BLaER1 treated with 17β-estradiol and CSF1 and Interleukin-3, amounts not matched to agents 10 nM and 100 nM (cell line): ENCODE data around the gene NHLRC4.
"Not testable (repeated sequence)": the region's sequence is repeated elsewhere in the genome, so short reads cannot be mapped to it uniquely, and the experiment has no call there.

ENCODE experiments used
- H3K27ac ChIP-seq, 11 experiments: shearing (Covaris generic); formaldehyde crosslinking; 2 replicates each; pipeline ENCODE4 v1.8.1; 2022
- H3K27me3 ChIP-seq, 11 experiments: shearing (Covaris generic); formaldehyde crosslinking; 2 replicates each; pipeline ENCODE4 v1.8.1; 2022
- H3K36me3 ChIP-seq, 11 experiments: shearing (Covaris generic); formaldehyde crosslinking; 2 replicates each; pipeline ENCODE4 v1.8.1; 2022
- H3K4me1 ChIP-seq, 10 experiments: shearing (Covaris generic); formaldehyde crosslinking; 2 replicates each; pipeline ENCODE4 v1.8.1; 2022
- H3K4me2 ChIP-seq, 11 experiments: shearing (Covaris generic); formaldehyde crosslinking; 2 replicates each; pipeline ENCODE4 v1.8.1; 2022
- H3K4me3 ChIP-seq, 10 experiments: shearing (Covaris generic); formaldehyde crosslinking; 2 replicates each; pipeline ENCODE4 v1.8.1; 2022
- H3K9ac ChIP-seq, 11 experiments: shearing (Covaris generic); formaldehyde crosslinking; 2 replicates each; pipeline ENCODE4 v1.8.1; 2022
- H3K9me3 ChIP-seq, 11 experiments: shearing (Covaris generic); formaldehyde crosslinking; replicated peaks in 1 of 11; 2 replicates each; pipeline ENCODE4 v1.8.1; 2022
- H4K20me1 ChIP-seq, 11 experiments: shearing (Covaris generic); formaldehyde crosslinking; 2 replicates each; pipeline ENCODE4 v1.8.1; 2022
- Cebpa-rat ChIP-seq, 11 experiments: shearing (Covaris generic); IDR thresholded peaks; 2 replicates each; pipeline ENCODE4 v1.8.1; 2022

The NHLRC4 gene

GRCh38 chr16:591892-592517 lies 25.2 kb downstream of the NHLRC4 start:
- H3K9me3 ChIP-seq, result no peaks in the 10 kb centered on the region
- H3K27ac ChIP-seq, result peak overlapping the region in 9 of 11 experiments; percentile 52 to 99 (median 84); a peak in 18 of 22 replicates
- TF ChIP-seq Cebpa-rat (IDR thresholded peaks at IDR 0.05), result no peak
- H3K4me2 ChIP-seq, result peak overlapping the region; percentile 89 to 100 (median 99)
- H4K20me1 ChIP-seq, result peaks cover 28 to 85% (median 63%) of the 10 kb centered on the region in 11 experiments; a peak in 19 of 22 replicates
- peak overlapping the region; percentile 28 to 98 (median 73); a peak in 20 of 22 replicates for H3K9ac ChIP-seq
- peaks cover 0 to 30% (median 8%) of the 10 kb centered on the region in 11 experiments; a peak in 10 of 22 replicates for H3K36me3 ChIP-seq
- H3K4me3 ChIP-seq, result peak overlapping the region in 7 of 10 experiments; percentile 31 to 97 (median 90); a peak in 10 of 20 replicates
- peaks cover 74 to 80% (median 79%) of the 10 kb centered on the region in 10 experiments for H3K4me1 ChIP-seq
- H3K27me3 ChIP-seq, result no peaks in the 10 kb centered on the region

DNA sequence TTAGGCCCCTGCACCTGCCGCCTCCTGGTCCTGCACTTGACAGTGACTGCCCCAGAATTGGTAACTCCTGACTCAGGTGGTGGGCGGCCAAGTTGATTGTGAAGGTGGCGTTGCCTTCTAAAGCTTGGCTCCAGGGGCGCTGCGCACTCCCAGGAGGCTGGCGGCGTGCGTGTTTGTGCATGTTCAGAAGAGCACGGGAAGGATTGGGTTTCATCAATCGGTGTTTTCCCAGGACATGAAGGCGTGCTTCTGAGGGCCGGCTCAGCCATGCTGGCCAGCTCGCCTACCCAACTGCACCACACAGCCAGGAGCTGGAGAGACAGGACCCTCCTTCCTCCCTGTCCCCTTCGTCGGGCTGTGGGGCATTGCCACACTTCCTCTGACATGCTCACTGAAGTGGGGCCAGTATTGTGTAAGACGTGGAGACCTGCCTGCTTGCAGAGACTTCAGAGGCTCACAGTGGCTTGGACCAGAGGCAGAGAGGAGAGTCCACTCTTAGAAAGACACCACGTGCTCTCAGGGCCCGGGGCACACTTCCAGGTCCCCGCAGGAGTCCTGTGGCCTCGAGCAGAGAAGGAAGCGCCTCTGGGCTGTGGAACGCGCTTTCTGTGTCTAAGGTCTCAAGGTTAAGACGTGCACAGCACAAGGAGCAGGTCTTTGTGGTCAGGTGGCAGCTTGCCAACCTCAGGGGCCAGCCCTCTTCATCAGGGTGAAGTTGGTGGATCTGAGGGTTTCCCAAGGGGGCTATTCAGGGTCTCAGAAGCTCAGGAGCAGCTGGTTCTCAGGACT lies 25.9 kb downstream of the NHLRC4 start:
- H3K4me3 ChIP-seq, result peak overlapping the region in 7 of 10 experiments; percentile 31 to 97 (median 42); a peak in 12 of 20 replicates
- peak overlapping the region in 10 of 11 experiments; percentile 14 to 99 (median 84); a peak in 18 of 22 replicates for H3K27ac ChIP-seq
- H3K27me3 ChIP-seq, result no peaks in the 10 kb centered on the region
- H3K4me1 ChIP-seq, result peaks cover 67 to 74% (median 72%) of the 10 kb centered on the region in 10 experiments
- peaks cover 25 to 83% (median 62%) of the 10 kb centered on the region in 11 experiments; a peak in 19 of 22 replicates for H4K20me1 ChIP-seq
- peaks cover 0 to 37% (median 8%) of the 10 kb centered on the region in 11 experiments; a peak in 10 of 22 replicates for H3K36me3 ChIP-seq
- TF ChIP-seq Cebpa-rat (IDR thresholded peaks at IDR 0.05), result peak in 9 of 11 experiments; percentile 73 to 95 (median 89); a peak in 18 of 22 replicates
- H3K9me3 ChIP-seq, result no peaks in the 10 kb centered on the region
- peak overlapping the region; percentile 89 to 100 (median 99) for H3K4me2 ChIP-seq
- peak overlapping the region; percentile 28 to 98 (median 73); a peak in 21 of 22 replicates for H3K9ac ChIP-seq

GRCh38 chr16:593406-593805 lies 26.6 kb downstream of the NHLRC4 start:
- Histone ChIP-seq H3K4me3 (peak overlapping the region in 5 of 10 experiments; percentile 31 to 97 (median 90); a peak in 6 of 20 replicates), H3K4me2 (peak overlapping the region; percentile 89 to 100 (median 99)), H3K27ac (peak overlapping the region in 10 of 11 experiments; percentile 14 to 99 (median 84); a peak in 18 of 22 replicates), H3K4me1 (peaks cover 61 to 69% (median 66%) of the 10 kb centered on the region in 10 experiments), H3K9ac (peak overlapping the region; percentile 28 to 98 (median 73); a peak in 21 of 22 replicates), H3K27me3 (no peaks in the 10 kb centered on the region), H3K36me3 (peaks cover under 1 to 39% (median 8%) of the 10 kb centered on the region in 11 experiments; a peak in 15 of 22 replicates), H4K20me1 (peaks cover 21 to 78% (median 60%) of the 10 kb centered on the region in 11 experiments; a peak in 19 of 22 replicates), H3K9me3 (no peaks in the 10 kb centered on the region)
- no peak for TF ChIP-seq Cebpa-rat (IDR thresholded peaks at IDR 0.05)

DNA sequence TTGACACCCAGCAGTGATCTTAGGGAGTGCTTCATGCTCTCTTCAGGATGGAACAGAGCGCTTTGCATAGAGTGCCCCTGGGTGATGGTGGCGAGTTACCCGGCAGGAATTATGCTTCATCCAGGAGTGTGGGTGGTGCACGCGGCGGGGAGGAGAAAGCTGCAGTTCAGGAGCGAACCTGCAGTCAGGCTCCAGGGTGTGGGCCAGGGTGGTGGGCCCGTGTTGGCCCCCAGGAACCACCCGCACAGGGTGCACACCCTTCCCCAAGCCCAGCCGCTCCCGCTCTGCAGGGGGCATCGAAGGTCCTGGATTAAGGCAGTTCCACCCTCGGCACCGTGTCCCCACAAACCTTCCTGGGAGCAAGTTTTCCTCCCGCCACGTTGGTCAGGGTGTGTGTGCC lies 27.0 kb downstream of the NHLRC4 start:
- Histone ChIP-seq H3K4me3 (peak overlapping the region in 2 of 10 experiments; percentile 90 to 97; a peak in 2 of 20 replicates), H3K9me3 (peaks cover 0 to 2% (median 0%) of the 10 kb centered on the region in 11 experiments; a peak in 6 of 22 replicates), H3K36me3 (peaks cover 4 to 43% (median 12%) of the 10 kb centered on the region in 11 experiments; a peak in 21 of 22 replicates), H3K27me3 (no peaks in the 10 kb centered on the region), H3K4me1 (peaks cover 61 to 69% (median 66%) of the 10 kb centered on the region in 10 experiments), H3K27ac (peak overlapping the region in 9 of 11 experiments; percentile 52 to 99 (median 84); a peak in 16 of 22 replicates), H4K20me1 (peaks cover 23 to 78% (median 61%) of the 10 kb centered on the region in 11 experiments; a peak in 19 of 22 replicates), H3K4me2 (peak overlapping the region; percentile 89 to 100 (median 99)), H3K9ac (peak overlapping the region; percentile 28 to 98 (median 73); a peak in 17 of 22 replicates)
- TF ChIP-seq Cebpa-rat (IDR thresholded peaks at IDR 0.05), result no peak

- Histone ChIP-seq H3K4me1 (peaks cover 61 to 69% (median 66%) of the 10 kb centered on the region in 10 experiments), H3K27ac (peak overlapping the region in 1 of 11 experiments; percentile 15; a peak in 1 of 22 replicates), H3K36me3 (peaks cover 11 to 53% (median 25%) of the 10 kb centered on the region in 11 experiments; a peak in 21 of 22 replicates), H3K9ac (peak overlapping the region in 2 of 11 experiments; percentile 21 to 34; a peak in 4 of 22 replicates), H3K9me3 (peaks cover 0 to 9% (median 4%) of the 10 kb centered on the region in 11 experiments; a peak in 9 of 22 replicates), H3K4me2 (peak overlapping the region in 9 of 11 experiments; percentile 97 to 100 (median 99); a peak in 18 of 22 replicates), H3K4me3 (no peak overlapping the region), H3K27me3 (no peaks in the 10 kb centered on the region), H4K20me1 (peaks cover 31 to 87% (median 67%) of the 10 kb centered on the region in 11 experiments; a peak in 20 of 22 replicates)
- no peak for TF ChIP-seq Cebpa-rat (IDR thresholded peaks at IDR 0.05)
These were observed 28.3 kb downstream of the NHLRC4 start for GRCh38 chr16:595094-595528.

- Histone ChIP-seq H3K4me1 (peaks cover 54 to 69% (median 62%) of the 10 kb centered on the region in 10 experiments), H4K20me1 (peaks cover 33 to 87% (median 67%) of the 10 kb centered on the region in 11 experiments; a peak in 21 of 22 replicates), H3K27me3 (no peaks in the 10 kb centered on the region), H3K4me3 (no peak overlapping the region), H3K9me3 (peaks cover 0 to 9% (median 4%) of the 10 kb centered on the region in 11 experiments; a peak in 9 of 22 replicates), H3K36me3 (peaks cover 12 to 61% (median 27%) of the 10 kb centered on the region in 11 experiments; a peak in 21 of 22 replicates), H3K27ac (peak overlapping the region in 5 of 11 experiments; percentile 5 to 39 (median 18); a peak in 4 of 22 replicates), H3K4me2 (peak overlapping the region; percentile 23 to 100 (median 99)), H3K9ac (peak overlapping the region in 8 of 11 experiments; percentile 12 to 63 (median 38); a peak in 11 of 22 replicates)
- no peak for TF ChIP-seq Cebpa-rat (IDR thresholded peaks at IDR 0.05)
These were observed 29.3 kb downstream of the NHLRC4 start for GRCh38 chr16:595942-596735.

GRCh38 chr16:596736-597060 lies 29.9 kb downstream of the NHLRC4 start:
- Histone ChIP-seq H3K27me3 (no peaks in the 10 kb centered on the region), H3K4me3 (no peak overlapping the region), H3K4me1 (peaks cover 48 to 66% (median 56%) of the 10 kb centered on the region in 10 experiments), H3K9me3 (peaks cover 0 to 9% (median 4%) of the 10 kb centered on the region in 11 experiments; a peak in 9 of 22 replicates), H3K9ac (peak overlapping the region in 5 of 11 experiments; percentile 12 to 54 (median 34); a peak in 3 of 22 replicates), H3K36me3 (peaks cover 13 to 65% (median 27%) of the 10 kb centered on the region in 11 experiments; a peak in 21 of 22 replicates), H4K20me1 (peaks cover 37 to 87% (median 69%) of the 10 kb centered on the region in 11 experiments; a peak in 21 of 22 replicates), H3K4me2 (peak overlapping the region; percentile 23 to 100 (median 99); a peak in 19 of 22 replicates), H3K27ac (peak overlapping the region in 3 of 11 experiments; percentile 5 to 39 (median 37); a peak in 3 of 22 replicates)
- TF ChIP-seq Cebpa-rat (IDR thresholded peaks at IDR 0.05), result no peak

- H3K4me2 ChIP-seq, H3K27ac ChIP-seq, H3K9me3 ChIP-seq, H3K9ac ChIP-seq, H3K27me3 ChIP-seq, H3K4me3 ChIP-seq: not testable (repeated sequence)
- Histone ChIP-seq H3K4me1 (peaks cover 39 to 56% (median 47%) of the 10 kb centered on the region in 10 experiments), H4K20me1 (peaks cover 41 to 85% (median 72%) of the 10 kb centered on the region in 11 experiments; a peak in 21 of 22 replicates), H3K36me3 (peaks cover 13 to 65% (median 27%) of the 10 kb centered on the region in 11 experiments; a peak in 21 of 22 replicates)
These were observed 30.9 kb downstream of the NHLRC4 start for GRCh38 chr16:597655-598054.
